Limb (tissue), 2 donors: ENCODE results near the gene TMEM185B.

ENCODE experiments used
- DNase-seq, 2 donors: peaks; one replicate each; pipeline ENCODE4 v3.0.0-alpha.2; 2016; ENCODE audit errors: extremely low spot score in 2 of 2

Gene TMEM185B

GRCh38 chr2:120231974-120232635 lies 8.9 kb upstream of the TMEM185B start:
- peak in 1 of 2 donors; percentile 33 for DNase-seq

- DNase-seq, result no peak
Observed at GRCh38 chr2:120231564-120231973, 8.4 kb upstream of the TMEM185B start.

- DNase-seq, result no peak
Observed at GRCh38 chr2:120230515-120231471, 7.6 kb upstream of the TMEM185B start.

- no peak for DNase-seq
Observed at GRCh38 chr2:120229341-120229740, 6.1 kb upstream of the TMEM185B start.

- no peak for DNase-seq
Observed at GRCh38 chr2:120228503-120228902, 5.3 kb upstream of the TMEM185B start.

- no peak for DNase-seq
Observed at GRCh38 chr2:120227111-120227991, 4.2 kb upstream of the TMEM185B start.

GRCh38 chr2:120226316-120226715 lies 3.1 kb upstream of the TMEM185B start:
- DNase-seq, result no peak

GRCh38 chr2:120225549-120226065 lies 2.4 kb upstream of the TMEM185B start:
- DNase-seq, result no peak

GRCh38 chr2:120224735-120225548 lies 1.7 kb upstream of the TMEM185B start:
- DNase-seq, result no peak

- DNase-seq, result no peak
Observed at GRCh38 chr2:120224256-120224655, 1.1 kb upstream of the TMEM185B start.

- no peak for DNase-seq
Observed at GRCh38 chr2:120222186-120223033, 790 bp downstream of the TMEM185B start.

- no peak for DNase-seq
Observed at GRCh38 chr2:120221616-120222015, 1.6 kb downstream of the TMEM185B start.

- no peak for DNase-seq
Observed at GRCh38 chr2:120220756-120221155, 2.4 kb downstream of the TMEM185B start.

GRCh38 chr2:120219766-120220165 lies 3.4 kb downstream of the TMEM185B start:
- no peak for DNase-seq

- no peak for DNase-seq
Observed at GRCh38 chr2:120219291-120219690, 3.9 kb downstream of the TMEM185B start.

- no peak for DNase-seq
Observed at GRCh38 chr2:120218181-120218580, 5.0 kb downstream of the TMEM185B start.

GRCh38 chr2:120210270-120210693 lies 12.9 kb downstream of the TMEM185B start:
- no peak for DNase-seq

GRCh38 chr2:120209427-120210269 lies 13.6 kb downstream of the TMEM185B start:
- DNase-seq, result no peak
